HepG2 (cell line): ENCODE data around the gene TSPAN9. TPM values are rescaled to one million over a fixed set of nuclear protein-coding genes. Genes with fewer than 3 reads are reported as not detected.

Experiments
- AKAP8 ChIP-seq: sonication (generic); formaldehyde crosslinking; IDR thresholded peaks from 2 replicates; pipeline ENCODE4 v1.5.1; 2020; ENCODE audit warnings: mild to moderate bottlenecking, missing genetic modification reagents
- CHD2 ChIP-seq: IDR thresholded peaks from 2 replicates; pipeline ENCODE4 v1.6.1; 2011; ENCODE audit warnings: low read depth, low read length, improper control_type of control experiment
- GATAD2A ChIP-seq: IDR thresholded peaks from 2 replicates; pipeline ENCODE4 v1.6.1; 2016
- REPIN1 ChIP-seq: sonication (generic); formaldehyde crosslinking; IDR thresholded peaks from 2 replicates; pipeline ENCODE4 v1.8.0; 2022; ENCODE audit warnings: missing genetic modification reagents, low read depth, mild to moderate bottlenecking, borderline replicate concordance
- SATB2 ChIP-seq: sonication (generic); formaldehyde crosslinking; IDR thresholded peaks from 2 replicates; pipeline ENCODE4 v1.5.0; 2020; ENCODE audit warnings: missing genetic modification reagents
- SOX13 ChIP-seq, 3 experiments: fragments of 450-650 bp in 1 of 3; sonication (generic) in 1 of 3; formaldehyde crosslinking in 1 of 3; IDR thresholded peaks in 2 of 3; conservative IDR thresholded peaks in 1 of 3; 2 replicates each; pipeline versions ENCODE4 v1.5.0 to v1.6.1; 2016 to 2020; ENCODE audit warnings: antibody characterized with exemption in 1 of 3, mild to moderate bottlenecking in 1 of 3, missing compliant biosample characterization in 1 of 3, missing genetic modification reagents in 1 of 3, moderate library complexity in 1 of 3
- SPEN ChIP-seq: sonication (generic); formaldehyde crosslinking; IDR thresholded peaks from 2 replicates; pipeline ENCODE4 v1.5.1; 2020; ENCODE audit warnings: low read depth, mild to moderate bottlenecking, missing genetic modification reagents
- STAT5B ChIP-seq: sonication (generic); formaldehyde crosslinking; IDR thresholded peaks from 2 replicates; pipeline ENCODE4 v1.4.0; 2020; ENCODE audit warnings: missing genetic modification reagents
- SYNCRIP ChIP-seq: fragments of 200-400 bp; formaldehyde crosslinking; IDR thresholded peaks from 2 replicates; pipeline ENCODE4 v1.6.1; 2018; ENCODE audit warnings: mild to moderate bottlenecking, low read depth, low read length; ENCODE audit not compliant: insufficient read depth
- TOE1 ChIP-seq: sonication (generic); formaldehyde crosslinking; IDR thresholded peaks from 2 replicates; pipeline ENCODE4 v1.4.0; 2020; ENCODE audit warnings: mild to moderate bottlenecking, missing genetic modification reagents
- ZIK1 ChIP-seq: sonication (generic); formaldehyde crosslinking; IDR thresholded peaks from 2 replicates; pipeline ENCODE4 v1.5.0; 2020; ENCODE audit warnings: mild to moderate bottlenecking, low read depth, missing genetic modification reagents, borderline replicate concordance
- ZNF205 ChIP-seq: IDR thresholded peaks from 2 replicates; pipeline ENCODE4 v1.6.1; 2018; ENCODE audit warnings: missing biosample characterization, missing genetic modification reagents
- ZNF576 ChIP-seq: sonication (generic); formaldehyde crosslinking; IDR thresholded peaks from 2 replicates; pipeline ENCODE4 v1.4.0; 2020; ENCODE audit warnings: mild to moderate bottlenecking, missing genetic modification reagents
- ZNF652 ChIP-seq: IDR thresholded peaks from 2 replicates; pipeline ENCODE4 v1.6.1; 2016; ENCODE audit warnings: low read depth, borderline replicate concordance
- ZNF841 ChIP-seq: sonication (generic); formaldehyde crosslinking; IDR thresholded peaks from 2 replicates; pipeline ENCODE4 v1.8.1; 2023; ENCODE audit warnings: missing genetic modification reagents, borderline replicate concordance
- polyA plus RNA-seq, 8 experiments: library from polyadenylated mRNA; depleted of rRNA in 3 of 8; stranded (reverse) in 7 of 8; unstranded in 1 of 8; fragments of >200 nt; fragmentation: Illumina TruSeq in 4 of 8; extraction: Trizol in 4 of 8; gene quantifications; 2 replicates each; pipeline versions ENCODE4 v1.2.1 to v1.2.3, GENCODE V29; 2011 to 2016; ENCODE audit warnings: low read depth in 4 of 8, missing spikeins in 1 of 8, mixed read lengths in 1 of 8; ENCODE audit not compliant: insufficient read depth in 1 of 8
- total RNA-seq, 5 experiments: library from RNA; depleted of rRNA; stranded (reverse); fragments of >200 nt; fragmentation: Illumina TruSeq; extraction: Trizol; gene quantifications; 2 replicates each; pipeline ENCODE4 v1.2.3, GENCODE V29; 2016; ENCODE audit warnings: low read depth in 1 of 5
- TF ChIP-seq, protein P1 (sequence below): sonication (generic); formaldehyde crosslinking; IDR thresholded peaks from 2 replicates; pipeline ENCODE4 v1.4.0; 2020; ENCODE audit warnings: mild to moderate bottlenecking, low read depth, missing genetic modification reagents
- TF ChIP-seq, protein P2 (sequence below): sonication (generic); formaldehyde crosslinking; IDR thresholded peaks from 2 replicates; pipeline ENCODE4 v1.5.0; 2020; ENCODE audit warnings: mild to moderate bottlenecking, missing genetic modification reagents
- TF ChIP-seq, protein P3 (sequence below): sonication (generic); formaldehyde crosslinking; IDR thresholded peaks from 2 replicates; pipeline ENCODE4 v1.4.0; 2020; ENCODE audit warnings: missing genetic modification reagents, mild to moderate bottlenecking, borderline replicate concordance
- TF ChIP-seq, protein P4 (sequence below): sonication (generic); formaldehyde crosslinking; IDR thresholded peaks from 2 replicates; pipeline ENCODE4 v1.4.0; 2020; ENCODE audit warnings: missing genetic modification reagents

The TSPAN9 gene
- total and polyA plus RNA-seq, 2 of the 13 experiments (the other 11 are each of a cell fraction or from before 2014, with no cell fraction given), result 18.1 to 42.3 TPM

GRCh38 chr12:3165078-3165980, 88.2 kb downstream of the TSPAN9 start (continued):
- TF ChIP-seq, protein P1, sequence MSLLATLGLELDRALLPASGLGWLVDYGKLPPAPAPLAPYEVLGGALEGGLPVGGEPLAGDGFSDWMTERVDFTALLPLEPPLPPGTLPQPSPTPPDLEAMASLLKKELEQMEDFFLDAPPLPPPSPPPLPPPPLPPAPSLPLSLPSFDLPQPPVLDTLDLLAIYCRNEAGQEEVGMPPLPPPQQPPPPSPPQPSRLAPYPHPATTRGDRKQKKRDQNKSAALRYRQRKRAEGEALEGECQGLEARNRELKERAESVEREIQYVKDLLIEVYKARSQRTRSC (CRISPR knock-in tag), result no peak
- TF ChIP-seq SYNCRIP, result no peak
- TF ChIP-seq REPIN1 (CRISPR knock-in tag), result peak; percentile 57; the same call in 1 of the 2 replicates
- TF ChIP-seq ZNF841 (CRISPR knock-in tag), result no peak
- TF ChIP-seq, protein P2, sequence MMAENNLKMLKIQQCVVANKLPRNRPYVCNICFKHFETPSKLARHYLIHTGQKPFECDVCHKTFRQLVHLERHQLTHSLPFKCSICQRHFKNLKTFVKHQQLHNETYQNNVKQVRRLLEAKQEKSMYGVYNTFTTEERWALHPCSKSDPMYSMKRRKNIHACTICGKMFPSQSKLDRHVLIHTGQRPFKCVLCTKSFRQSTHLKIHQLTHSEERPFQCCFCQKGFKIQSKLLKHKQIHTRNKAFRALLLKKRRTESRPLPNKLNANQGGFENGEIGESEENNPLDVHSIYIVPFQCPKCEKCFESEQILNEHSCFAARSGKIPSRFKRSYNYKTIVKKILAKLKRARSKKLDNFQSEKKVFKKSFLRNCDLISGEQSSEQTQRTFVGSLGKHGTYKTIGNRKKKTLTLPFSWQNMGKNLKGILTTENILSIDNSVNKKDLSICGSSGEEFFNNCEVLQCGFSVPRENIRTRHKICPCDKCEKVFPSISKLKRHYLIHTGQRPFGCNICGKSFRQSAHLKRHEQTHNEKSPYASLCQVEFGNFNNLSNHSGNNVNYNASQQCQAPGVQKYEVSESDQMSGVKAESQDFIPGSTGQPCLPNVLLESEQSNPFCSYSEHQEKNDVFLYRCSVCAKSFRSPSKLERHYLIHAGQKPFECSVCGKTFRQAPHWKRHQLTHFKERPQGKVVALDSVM (CRISPR knock-in tag), result no peak
- TF ChIP-seq CHD2, result peak; percentile 49; the same call in 1 of the 2 replicates
- peak; percentile 47; the same call in 1 of the 2 replicates for TF ChIP-seq SPEN (CRISPR knock-in tag)
- peak; percentile 12; the same call in 1 of the 2 replicates for TF ChIP-seq SATB2 (CRISPR knock-in tag)
- TF ChIP-seq TOE1, result no peak
- no peak for TF ChIP-seq STAT5B (CRISPR knock-in tag)
- TF ChIP-seq GATAD2A (CRISPR knock-in tag), result peak; percentile 77
- no peak for TF ChIP-seq AKAP8 (CRISPR knock-in tag)
- no peak for TF ChIP-seq ZNF205
- TF ChIP-seq ZNF576 (CRISPR knock-in tag), result no peak
- no peak for TF ChIP-seq SOX13 (IDR thresholded peaks at IDR 0.05)
- 0 out of 4 replicates have a peak, but pooled peaks of 1 of the 2 experiments have one; percentile 52 for TF ChIP-seq SOX13 (CRISPR knock-in tag; conservative IDR thresholded peaks at IDR 0.05 in 1 of 2, IDR thresholded peaks at IDR 0.05 in 1 of 2)
- TF ChIP-seq, protein P3, sequence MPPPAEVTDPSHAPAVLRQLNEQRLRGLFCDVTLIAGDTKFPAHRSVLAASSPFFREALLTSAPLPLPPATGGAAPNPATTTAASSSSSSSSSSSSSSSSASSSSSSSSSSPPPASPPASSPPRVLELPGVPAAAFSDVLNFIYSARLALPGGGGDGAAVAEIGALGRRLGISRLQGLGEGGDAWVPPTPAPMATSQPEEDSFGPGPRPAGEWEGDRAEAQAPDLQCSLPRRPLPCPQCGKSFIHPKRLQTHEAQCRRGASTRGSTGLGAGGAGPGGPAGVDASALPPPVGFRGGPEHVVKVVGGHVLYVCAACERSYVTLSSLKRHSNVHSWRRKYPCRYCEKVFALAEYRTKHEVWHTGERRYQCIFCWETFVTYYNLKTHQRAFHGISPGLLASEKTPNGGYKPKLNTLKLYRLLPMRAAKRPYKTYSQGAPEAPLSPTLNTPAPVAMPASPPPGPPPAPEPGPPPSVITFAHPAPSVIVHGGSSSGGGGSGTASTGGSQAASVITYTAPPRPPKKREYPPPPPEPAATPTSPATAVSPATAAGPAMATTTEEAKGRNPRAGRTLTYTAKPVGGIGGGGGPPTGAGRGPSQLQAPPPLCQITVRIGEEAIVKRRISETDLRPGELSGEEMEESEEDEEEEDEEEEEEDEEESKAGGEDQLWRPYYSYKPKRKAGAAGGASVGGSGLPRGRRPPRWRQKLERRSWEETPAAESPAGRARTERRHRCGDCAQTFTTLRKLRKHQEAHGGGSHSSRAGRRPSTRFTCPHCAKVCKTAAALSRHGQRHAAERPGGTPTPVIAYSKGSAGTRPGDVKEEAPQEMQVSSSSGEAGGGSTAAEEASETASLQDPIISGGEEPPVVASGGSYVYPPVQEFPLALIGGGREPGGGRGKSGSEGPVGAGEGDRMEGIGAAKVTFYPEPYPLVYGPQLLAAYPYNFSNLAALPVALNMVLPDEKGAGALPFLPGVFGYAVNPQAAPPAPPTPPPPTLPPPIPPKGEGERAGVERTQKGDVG (CRISPR knock-in tag), result no peak
- peak; percentile 15; the same call in 1 of the 2 replicates for TF ChIP-seq ZNF652 (CRISPR knock-in tag)
- no peak for TF ChIP-seq ZIK1
- TF ChIP-seq, protein P4, sequence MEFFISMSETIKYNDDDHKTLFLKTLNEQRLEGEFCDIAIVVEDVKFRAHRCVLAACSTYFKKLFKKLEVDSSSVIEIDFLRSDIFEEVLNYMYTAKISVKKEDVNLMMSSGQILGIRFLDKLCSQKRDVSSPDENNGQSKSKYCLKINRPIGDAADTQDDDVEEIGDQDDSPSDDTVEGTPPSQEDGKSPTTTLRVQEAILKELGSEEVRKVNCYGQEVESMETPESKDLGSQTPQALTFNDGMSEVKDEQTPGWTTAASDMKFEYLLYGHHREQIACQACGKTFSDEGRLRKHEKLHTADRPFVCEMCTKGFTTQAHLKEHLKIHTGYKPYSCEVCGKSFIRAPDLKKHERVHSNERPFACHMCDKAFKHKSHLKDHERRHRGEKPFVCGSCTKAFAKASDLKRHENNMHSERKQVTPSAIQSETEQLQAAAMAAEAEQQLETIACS (CRISPR knock-in tag), result no peak
